Measurements from ENCODE around the gene KMT2E. TPM values are rescaled to one million over a fixed set of nuclear protein-coding genes. Genes with fewer than 3 reads are reported as not detected.
A peak's percentile ranks its signal among the peaks of the same experiment; 100 is the strongest.

Gene KMT2E
- total RNA-seq, 1 experiment from 2014 or later: 49.7 TPM

DNA sequence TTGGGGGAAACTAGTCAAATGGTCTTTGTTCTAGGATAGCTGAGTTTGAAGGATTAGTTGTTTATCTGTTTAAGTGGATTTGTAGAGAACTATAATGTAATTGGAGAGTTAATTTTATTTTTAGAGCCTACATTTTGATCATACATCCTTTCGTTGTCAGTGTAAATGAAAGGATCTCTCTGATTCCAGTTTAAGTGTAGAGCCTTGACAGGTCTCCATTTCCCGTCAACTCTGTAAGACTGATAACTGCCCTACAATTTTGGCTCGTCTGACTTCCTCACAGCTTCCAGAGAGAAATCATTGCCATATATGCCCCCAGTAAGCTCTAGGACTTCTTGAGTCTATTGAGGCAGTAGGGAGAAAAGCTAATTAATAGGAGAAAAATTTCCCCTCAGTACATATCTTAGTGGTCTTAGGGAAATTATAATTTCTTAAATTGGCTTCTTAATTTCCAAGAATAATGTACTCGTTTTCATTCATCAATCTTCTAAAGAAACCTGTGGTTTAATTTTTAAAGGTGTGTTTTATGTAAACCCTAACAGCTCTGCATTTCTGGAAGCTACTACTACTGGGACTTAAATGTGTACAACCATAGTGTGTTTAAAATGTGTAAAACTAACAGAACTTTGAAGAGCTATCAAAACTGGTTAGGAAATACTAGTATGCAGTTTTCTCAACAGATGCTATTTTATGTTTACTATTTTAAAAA, 3.8 kb downstream of the KMT2E start:
- no peaks in the 10 kb centered on the region for H3K27me3 Mint-ChIP-seq (ENCODE audit: insufficient read depth, unreplicated experiment)
- POLR2A ChIA-PET: interaction anchor here (0.7 to 21.0 kb wide), 13 partner anchors 8 to 1869 kb away, joined by 3 to 620 read pairs (median 5); partner anchors contain the start of genes DNAJC2, NAPEPLD, PSMC2 and SYPL1
- H3K4me3 Mint-ChIP-seq (ENCODE audit: unreplicated experiment): peak overlapping the region; percentile 100
- H3K9me3 Mint-ChIP-seq (ENCODE audit: unreplicated experiment): no peaks in the 10 kb centered on the region
- TF ChIP-seq, protein P1, sequence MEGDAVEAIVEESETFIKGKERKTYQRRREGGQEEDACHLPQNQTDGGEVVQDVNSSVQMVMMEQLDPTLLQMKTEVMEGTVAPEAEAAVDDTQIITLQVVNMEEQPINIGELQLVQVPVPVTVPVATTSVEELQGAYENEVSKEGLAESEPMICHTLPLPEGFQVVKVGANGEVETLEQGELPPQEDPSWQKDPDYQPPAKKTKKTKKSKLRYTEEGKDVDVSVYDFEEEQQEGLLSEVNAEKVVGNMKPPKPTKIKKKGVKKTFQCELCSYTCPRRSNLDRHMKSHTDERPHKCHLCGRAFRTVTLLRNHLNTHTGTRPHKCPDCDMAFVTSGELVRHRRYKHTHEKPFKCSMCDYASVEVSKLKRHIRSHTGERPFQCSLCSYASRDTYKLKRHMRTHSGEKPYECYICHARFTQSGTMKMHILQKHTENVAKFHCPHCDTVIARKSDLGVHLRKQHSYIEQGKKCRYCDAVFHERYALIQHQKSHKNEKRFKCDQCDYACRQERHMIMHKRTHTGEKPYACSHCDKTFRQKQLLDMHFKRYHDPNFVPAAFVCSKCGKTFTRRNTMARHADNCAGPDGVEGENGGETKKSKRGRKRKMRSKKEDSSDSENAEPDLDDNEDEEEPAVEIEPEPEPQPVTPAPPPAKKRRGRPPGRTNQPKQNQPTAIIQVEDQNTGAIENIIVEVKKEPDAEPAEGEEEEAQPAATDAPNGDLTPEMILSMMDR (IDR thresholded peaks at IDR 0.05; ENCODE audit: unreplicated experiment): no peak
- BruUV-seq (replicated peaks): no TSS peak
- peaks cover 19% of the 10 kb centered on the region for H3K36me3 Mint-ChIP-seq (ENCODE audit: insufficient read depth, unreplicated experiment)
- CTCF ChIA-PET: interaction anchor here (0.6 to 4.4 kb wide), 7 partner anchors 8 to 335 kb away, joined by 3 to 53 read pairs (median 3); no protein-coding TSS in a partner anchor
- peak; percentile 47 for DNase-seq (ENCODE audit: unreplicated experiment)
- intact Hi-C loops (cut with micrococcal nuclease): loop anchor here (5.0 kb wide), 1 partner anchor 49 kb away; no protein-coding TSS in a partner anchor
- peak overlapping the region; percentile 82 for H3K27ac Mint-ChIP-seq (ENCODE audit: low read depth, unreplicated experiment)
- H3K4me1 Mint-ChIP-seq (ENCODE audit: insufficient read depth, unreplicated experiment): peaks cover 22% of the 10 kb centered on the region

- intact Hi-C loops (cut with micrococcal nuclease): loop anchor here (5.0 kb wide), 1 partner anchor 48 kb away; no protein-coding TSS in a partner anchor
- BruUV-seq (replicated peaks): no TSS peak
- POLR2A ChIA-PET: interaction anchor here (0.7 to 21.0 kb wide), 7 partner anchors 8 to 168 kb away, joined by 3 to 620 read pairs (median 5); no protein-coding TSS in a partner anchor
- Mint-ChIP-seq H3K4me3 (ENCODE audit: unreplicated experiment) (peak overlapping the region; percentile 68), H3K9me3 (ENCODE audit: unreplicated experiment) (no peaks in the 10 kb centered on the region), H3K4me1 (ENCODE audit: insufficient read depth, unreplicated experiment) (peaks cover 26% of the 10 kb centered on the region), H3K27ac (ENCODE audit: low read depth, unreplicated experiment) (no peak overlapping the region), H3K36me3 (ENCODE audit: insufficient read depth, unreplicated experiment) (peaks cover 9% of the 10 kb centered on the region), H3K27me3 (ENCODE audit: insufficient read depth, unreplicated experiment) (no peaks in the 10 kb centered on the region)
- TF ChIP-seq, protein P1 (IDR thresholded peaks at IDR 0.05; ENCODE audit: unreplicated experiment): no peak
- CTCF ChIA-PET: interaction anchor here (0.6 to 0.7 kb wide), 2 partner anchors 13 to 34 kb away, joined by 3 read pairs; no protein-coding TSS in a partner anchor
- no peak for DNase-seq (ENCODE audit: unreplicated experiment)
These were observed 5.3 kb downstream of the KMT2E start for GRCh38 chr7:105019269-105019668.

DNA sequence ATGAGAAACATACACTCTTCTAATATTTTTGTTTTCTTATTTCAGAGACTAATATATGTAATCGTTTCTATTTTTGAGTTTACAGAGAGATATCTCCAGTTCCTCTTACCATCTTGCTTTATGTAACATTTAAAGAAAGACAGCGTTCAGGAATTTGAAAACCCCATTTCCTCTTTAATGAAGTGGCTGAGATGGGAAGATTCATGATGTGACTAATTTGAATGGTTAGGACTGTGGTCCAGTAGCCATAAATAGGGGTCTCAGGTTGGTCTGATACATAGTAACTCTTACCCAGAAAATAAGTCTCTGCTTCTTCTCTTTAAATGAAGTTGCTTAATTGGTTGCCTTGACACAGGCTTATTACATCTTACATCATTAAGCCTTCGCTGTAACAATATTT, 6.9 kb downstream of the KMT2E start:
- TF ChIP-seq, protein P1 (IDR thresholded peaks at IDR 0.05; ENCODE audit: unreplicated experiment): no peak
- Mint-ChIP-seq H3K4me1 (ENCODE audit: insufficient read depth, unreplicated experiment) (peaks cover 40% of the 10 kb centered on the region), H3K27ac (ENCODE audit: low read depth, unreplicated experiment) (no peak overlapping the region), H3K27me3 (ENCODE audit: insufficient read depth, unreplicated experiment) (no peaks in the 10 kb centered on the region), H3K9me3 (ENCODE audit: unreplicated experiment) (no peaks in the 10 kb centered on the region), H3K36me3 (ENCODE audit: insufficient read depth, unreplicated experiment) (no peaks in the 10 kb centered on the region), H3K4me3 (ENCODE audit: unreplicated experiment) (no peak overlapping the region)
- DNase-seq (ENCODE audit: unreplicated experiment): no peak
- ChIA-PET POLR2A (interaction anchor here (0.6 to 21.0 kb wide), 6 partner anchors 8 to 90 kb away, joined by 3 to 620 read pairs (median 4); no protein-coding TSS in a partner anchor), CTCF (interaction anchor here (0.7 kb wide), 1 partner anchor 10 kb away, joined by 4 read pairs; no protein-coding TSS in a partner anchor)
- BruUV-seq (replicated peaks): no TSS peak
- intact Hi-C loops (cut with micrococcal nuclease): no loop called here

- ChIA-PET POLR2A (interaction anchor here (0.7 to 21.0 kb wide), 3 partner anchors 9 to 90 kb away, joined by 3 to 620 read pairs (median 4); no protein-coding TSS in a partner anchor), CTCF (no interaction called here)
- TF ChIP-seq, protein P1 (IDR thresholded peaks at IDR 0.05; ENCODE audit: unreplicated experiment): no peak
- H3K27ac Mint-ChIP-seq (ENCODE audit: low read depth, unreplicated experiment): no peak overlapping the region
- no TSS peak for BruUV-seq (replicated peaks)
- no peak overlapping the region for H3K4me3 Mint-ChIP-seq (ENCODE audit: unreplicated experiment)
- intact Hi-C loops (cut with micrococcal nuclease): no loop called here
- H3K27me3 Mint-ChIP-seq (ENCODE audit: insufficient read depth, unreplicated experiment): no peaks in the 10 kb centered on the region
- peaks cover 43% of the 10 kb centered on the region for H3K4me1 Mint-ChIP-seq (ENCODE audit: insufficient read depth, unreplicated experiment)
- DNase-seq (ENCODE audit: unreplicated experiment): no peak
- no peaks in the 10 kb centered on the region for H3K9me3 Mint-ChIP-seq (ENCODE audit: unreplicated experiment)
- no peaks in the 10 kb centered on the region for H3K36me3 Mint-ChIP-seq (ENCODE audit: insufficient read depth, unreplicated experiment)
These were observed 7.3 kb downstream of the KMT2E start for GRCh38 chr7:105021352-105021751.

Measured in MCF 10A (cell line).